Mucosa of rectum (tissue), 2 donors: Measurements from ENCODE around the gene F2RL3.
A peak's percentile ranks its signal among the peaks of the same experiment; 100 is the strongest.

Experiments used
- H3K27ac ChIP-seq, 2 donors: one replicate each; pipeline ENCODE4 v1.7.0; 2013; ENCODE audit warnings: inconsistent platforms in 2 of 2, low read depth in 2 of 2, low read length in 2 of 2
- H3K27me3 ChIP-seq, 2 donors: one replicate each; pipeline ENCODE4 v1.7.0; 2013; ENCODE audit warnings: low read length in 2 of 2; ENCODE audit not compliant: control insufficient read depth in 2 of 2, insufficient read depth in 2 of 2
- H3K36me3 ChIP-seq, 2 donors: one replicate each; pipeline ENCODE4 v1.7.0; 2013; ENCODE audit warnings: low read length in 2 of 2; ENCODE audit not compliant: control insufficient read depth in 2 of 2, insufficient read depth in 2 of 2
- H3K4me1 ChIP-seq, 2 donors: one replicate each; pipeline ENCODE4 v1.7.0; 2013; ENCODE audit warnings: low read length in 2 of 2, mild to moderate bottlenecking in 1 of 2; ENCODE audit not compliant: control insufficient read depth in 2 of 2, insufficient read depth in 2 of 2
- H3K4me3 ChIP-seq, 2 donors: one replicate each; pipeline ENCODE4 v1.7.0; 2013; ENCODE audit warnings: low read length in 2 of 2
- H3K9ac ChIP-seq, 2 donors: one replicate each; pipeline ENCODE4 v1.7.0; 2013; ENCODE audit warnings: low read length in 2 of 2, low read depth in 1 of 2, mild to moderate bottlenecking in 1 of 2
- H3K9me3 ChIP-seq, 2 donors: one replicate each; pipeline ENCODE4 v1.7.0; 2013; ENCODE audit warnings: low read length in 2 of 2; ENCODE audit not compliant: control insufficient read depth in 2 of 2
- donor health status: healthy.
- donor health status: Normal muscosa, but diverticular disease.

F2RL3 gene

GRCh38 chr19:16892868-16893685, 4.3 kb downstream of the F2RL3 start:
- H3K27me3 ChIP-seq, result no peaks in the 10 kb centered on the region
- peak overlapping the region; percentile 7 to 52 for H3K27ac ChIP-seq
- peaks cover 13 to 14% of the 10 kb centered on the region in 2 donors for H3K4me1 ChIP-seq

GRCh38 chr19:16893686-16893989, 4.8 kb downstream of the F2RL3 start:
- Histone ChIP-seq H3K27ac (peak overlapping the region; percentile 7 to 52), H3K36me3 (no peaks in the 10 kb centered on the region), H3K27me3 (no peaks in the 10 kb centered on the region), H3K4me1 (peaks cover 12 to 14% of the 10 kb centered on the region in 2 donors), H3K9me3 (no peaks in the 10 kb centered on the region), H3K4me3 (no peak overlapping the region), H3K9ac (no peak overlapping the region)

More at GRCh38 chr19:16892868-16893685, 4.3 kb downstream of the F2RL3 start:
- no peak overlapping the region for H3K9ac ChIP-seq
- H3K4me3 ChIP-seq, result no peak overlapping the region
- H3K36me3 ChIP-seq, result no peaks in the 10 kb centered on the region
- H3K9me3 ChIP-seq, result no peaks in the 10 kb centered on the region

- Histone ChIP-seq H3K27ac (peak overlapping the region in 1 of 2 donors; percentile 52), H3K4me1 (peaks cover 12 to 14% of the 10 kb centered on the region in 2 donors), H3K4me3 (no peak overlapping the region)
Measured at GRCh38 chr19:16894080-16894479, 5.3 kb downstream of the F2RL3 start.

GRCh38 chr19:16895467-16896145, 6.8 kb downstream of the F2RL3 start:
- Histone ChIP-seq H3K9ac (no peak overlapping the region), H3K36me3 (no peaks in the 10 kb centered on the region), H3K9me3 (no peaks in the 10 kb centered on the region), H3K27me3 (no peaks in the 10 kb centered on the region), H3K4me1 (peaks cover 12 to 14% of the 10 kb centered on the region in 2 donors), H3K4me3 (peak overlapping the region; percentile 52 to 66), H3K27ac (peak overlapping the region; percentile 76 to 84)

More at GRCh38 chr19:16894080-16894479, 5.3 kb downstream of the F2RL3 start:
- Histone ChIP-seq H3K36me3 (no peaks in the 10 kb centered on the region), H3K9ac (no peak overlapping the region), H3K27me3 (no peaks in the 10 kb centered on the region), H3K9me3 (no peaks in the 10 kb centered on the region)

GRCh38 chr19:16896146-16897028, 7.6 kb downstream of the F2RL3 start:
- H3K36me3 ChIP-seq, result no peaks in the 10 kb centered on the region
- peaks cover 12 to 14% of the 10 kb centered on the region in 2 donors for H3K4me1 ChIP-seq
- no peaks in the 10 kb centered on the region for H3K27me3 ChIP-seq
- no peaks in the 10 kb centered on the region for H3K9me3 ChIP-seq
- H3K9ac ChIP-seq, result peak overlapping the region; percentile 47 to 76
- peak overlapping the region; percentile 76 to 84 for H3K27ac ChIP-seq
- H3K4me3 ChIP-seq, result peak overlapping the region; percentile 63 to 66

GRCh38 chr19:16897029-16897855, 8.4 kb downstream of the F2RL3 start:
- H3K9me3 ChIP-seq, result no peaks in the 10 kb centered on the region
- H3K9ac ChIP-seq, result peak overlapping the region; percentile 24 to 69
- peak overlapping the region; percentile 57 to 66 for H3K4me3 ChIP-seq
- H3K27ac ChIP-seq, result peak overlapping the region; percentile 78 to 87
- no peaks in the 10 kb centered on the region for H3K36me3 ChIP-seq
- no peaks in the 10 kb centered on the region for H3K27me3 ChIP-seq
- H3K4me1 ChIP-seq, result peaks cover 10 to 14% of the 10 kb centered on the region in 2 donors

- H3K27me3 ChIP-seq, result no peaks in the 10 kb centered on the region
- peak overlapping the region in 1 of 2 donors; percentile 69 for H3K9ac ChIP-seq
- H3K27ac ChIP-seq, result peak overlapping the region; percentile 78 to 87
- H3K4me1 ChIP-seq, result peaks cover 10 to 14% of the 10 kb centered on the region in 2 donors
- H3K4me3 ChIP-seq, result peak overlapping the region; percentile 57 to 66
- H3K9me3 ChIP-seq, result no peaks in the 10 kb centered on the region
- H3K36me3 ChIP-seq, result no peaks in the 10 kb centered on the region
Measured at GRCh38 chr19:16897856-16898161, 9.0 kb downstream of the F2RL3 start.

GRCh38 chr19:16898361-16899015, 9.7 kb downstream of the F2RL3 start:
- Histone ChIP-seq H3K36me3 (no peaks in the 10 kb centered on the region), H3K27me3 (no peaks in the 10 kb centered on the region), H3K9me3 (no peaks in the 10 kb centered on the region), H3K9ac (no peak overlapping the region), H3K27ac (no peak overlapping the region), H3K4me1 (peaks cover 10 to 14% of the 10 kb centered on the region in 2 donors), H3K4me3 (no peak overlapping the region)

GRCh38 chr19:16899566-16900075, 10.8 kb downstream of the F2RL3 start:
- Histone ChIP-seq H3K27ac (no peak overlapping the region), H3K4me3 (no peak overlapping the region), H3K27me3 (no peaks in the 10 kb centered on the region), H3K9ac (no peak overlapping the region), H3K36me3 (no peaks in the 10 kb centered on the region), H3K4me1 (peaks cover 7 to 9% of the 10 kb centered on the region in 2 donors), H3K9me3 (peaks cover 0 to 2% of the 10 kb centered on the region in 2 donors)
